Measurements from ENCODE around the gene PRKAG2. TPM values are rescaled to one million over a fixed set of nuclear protein-coding genes. Genes with fewer than 3 reads are reported as not detected.
A peak's percentile ranks its signal among the peaks of the same experiment; 100 is the strongest.

PRKAG2 gene
- total and polyA plus RNA-seq, 10 donors, result 15.8 to 50.9 (median 32.8) TPM

DNA sequence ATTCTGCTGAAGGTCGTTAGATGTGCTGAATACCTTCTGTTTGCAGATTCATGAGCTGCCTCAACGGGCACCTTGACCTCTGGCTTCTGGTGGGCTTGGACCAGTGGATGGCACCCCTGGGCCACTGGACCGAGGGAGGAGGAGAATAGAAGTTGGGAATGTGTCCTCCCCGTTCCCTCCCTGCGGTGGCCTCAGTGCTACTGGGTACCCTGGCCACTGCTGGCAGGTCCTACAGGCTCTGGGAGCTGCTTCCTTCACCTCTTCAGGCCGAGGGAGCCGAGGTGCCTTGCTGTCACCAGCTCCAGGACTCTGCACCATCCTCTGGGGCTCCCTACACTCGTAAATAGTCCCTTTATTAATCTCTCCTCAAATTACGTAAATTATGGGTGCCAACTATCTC is 47.1 kb upstream of the PRKAG2 start:
- no peaks in the 10 kb centered on the region for H3K36me3 ChIP-seq
- H3K9me3 ChIP-seq, result no peaks in the 10 kb centered on the region
- 83 to 96% (median 88%) methylated on average over 8 to 9 of the region's 9 CpGs for WGBS, 5 donors
- DNase-seq, result peak; percentile 75
- peak overlapping the region in 1 of 8 donors; percentile 33 for H3K4me3 ChIP-seq
- peaks cover 0 to 10% (median 0%) of the 10 kb centered on the region in 7 donors for H3K27me3 ChIP-seq (replicated peaks in 1 of 7)
- peak overlapping the region in 6 of 8 donors; percentile 6 to 88 (median 80) for H3K27ac ChIP-seq
- peaks cover 0 to 53% (median 20%) of the 10 kb centered on the region in 6 donors for H3K4me1 ChIP-seq
- intact Hi-C loops (cut with DNase I; ENCODE audit: low total_unique reads), result no loop called here
- no peak for TF ChIP-seq POLR2A (IDR thresholded peaks at IDR 0.05)
- TF ChIP-seq, protein P1, sequence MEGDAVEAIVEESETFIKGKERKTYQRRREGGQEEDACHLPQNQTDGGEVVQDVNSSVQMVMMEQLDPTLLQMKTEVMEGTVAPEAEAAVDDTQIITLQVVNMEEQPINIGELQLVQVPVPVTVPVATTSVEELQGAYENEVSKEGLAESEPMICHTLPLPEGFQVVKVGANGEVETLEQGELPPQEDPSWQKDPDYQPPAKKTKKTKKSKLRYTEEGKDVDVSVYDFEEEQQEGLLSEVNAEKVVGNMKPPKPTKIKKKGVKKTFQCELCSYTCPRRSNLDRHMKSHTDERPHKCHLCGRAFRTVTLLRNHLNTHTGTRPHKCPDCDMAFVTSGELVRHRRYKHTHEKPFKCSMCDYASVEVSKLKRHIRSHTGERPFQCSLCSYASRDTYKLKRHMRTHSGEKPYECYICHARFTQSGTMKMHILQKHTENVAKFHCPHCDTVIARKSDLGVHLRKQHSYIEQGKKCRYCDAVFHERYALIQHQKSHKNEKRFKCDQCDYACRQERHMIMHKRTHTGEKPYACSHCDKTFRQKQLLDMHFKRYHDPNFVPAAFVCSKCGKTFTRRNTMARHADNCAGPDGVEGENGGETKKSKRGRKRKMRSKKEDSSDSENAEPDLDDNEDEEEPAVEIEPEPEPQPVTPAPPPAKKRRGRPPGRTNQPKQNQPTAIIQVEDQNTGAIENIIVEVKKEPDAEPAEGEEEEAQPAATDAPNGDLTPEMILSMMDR (IDR thresholded peaks at IDR 0.05 in 8 of 11, conservative IDR thresholded peaks at IDR 0.05 in 3 of 11), result no peak
- no peak for TF ChIP-seq POLR2AphosphoS5 (IDR thresholded peaks at IDR 0.05)

DNA sequence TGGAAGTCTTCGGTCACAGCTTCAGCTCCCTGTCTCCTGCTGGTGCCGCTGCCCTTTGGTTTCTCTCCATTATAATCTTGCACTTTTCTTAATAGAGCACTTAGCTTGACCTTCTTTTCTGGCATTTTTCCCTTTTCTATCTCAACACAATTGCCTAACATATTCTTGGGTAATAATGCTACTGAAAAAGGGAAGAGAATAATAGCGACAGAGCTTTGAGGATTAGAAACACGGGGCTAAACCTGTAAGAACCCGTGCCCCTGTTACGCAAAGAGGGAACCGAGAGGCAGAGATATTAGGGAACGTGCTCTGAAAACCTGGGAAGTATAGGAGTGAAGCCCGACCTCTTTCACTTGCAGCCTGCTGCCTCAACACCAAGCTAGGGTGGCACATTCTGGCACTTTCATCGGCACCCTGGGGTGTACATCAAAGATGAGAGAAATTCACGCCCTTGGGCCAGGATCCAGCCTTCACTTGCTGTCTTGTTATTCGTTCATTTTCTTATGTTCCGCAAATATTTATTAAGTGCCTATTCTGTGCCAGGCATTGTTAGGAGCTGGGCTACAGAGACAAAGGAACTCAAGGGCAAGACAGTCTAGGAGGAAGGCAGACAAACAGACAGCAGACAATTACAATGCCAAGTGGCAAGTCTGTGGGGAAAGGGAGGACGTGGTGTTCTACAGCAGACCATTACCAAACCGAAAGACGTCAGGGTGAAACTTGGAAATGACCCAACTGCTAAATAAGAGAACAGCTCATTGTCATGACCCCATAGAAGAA is 46.4 kb upstream of the PRKAG2 start:
- 40 to 67% (median 52%) methylated on average over 16 of the region's 16 CpGs for WGBS, 5 donors
- Histone ChIP-seq H3K4me3 (peak overlapping the region in 1 of 8 donors; percentile 33), H3K27me3 (replicated peaks in 1 of 7) (peaks cover 0 to 15% (median 0%) of the 10 kb centered on the region in 7 donors), H3K4me1 (peaks cover 0 to 55% (median 20%) of the 10 kb centered on the region in 6 donors), H3K27ac (peak overlapping the region in 7 of 8 donors; percentile 54 to 88 (median 76)), H3K36me3 (no peaks in the 10 kb centered on the region), H3K9me3 (no peaks in the 10 kb centered on the region)
- TF ChIP-seq POLR2AphosphoS5 (IDR thresholded peaks at IDR 0.05), result peak in 2 of 3 donors; percentile 19 to 76
- no peak for TF ChIP-seq POLR2A (IDR thresholded peaks at IDR 0.05)
- TF ChIP-seq, protein P1 (IDR thresholded peaks at IDR 0.05 in 8 of 11, conservative IDR thresholded peaks at IDR 0.05 in 3 of 11), result no peak
- intact Hi-C loops (cut with DNase I; ENCODE audit: low total_unique reads), result no loop called here
- peak; percentile 72 for DNase-seq

DNA sequence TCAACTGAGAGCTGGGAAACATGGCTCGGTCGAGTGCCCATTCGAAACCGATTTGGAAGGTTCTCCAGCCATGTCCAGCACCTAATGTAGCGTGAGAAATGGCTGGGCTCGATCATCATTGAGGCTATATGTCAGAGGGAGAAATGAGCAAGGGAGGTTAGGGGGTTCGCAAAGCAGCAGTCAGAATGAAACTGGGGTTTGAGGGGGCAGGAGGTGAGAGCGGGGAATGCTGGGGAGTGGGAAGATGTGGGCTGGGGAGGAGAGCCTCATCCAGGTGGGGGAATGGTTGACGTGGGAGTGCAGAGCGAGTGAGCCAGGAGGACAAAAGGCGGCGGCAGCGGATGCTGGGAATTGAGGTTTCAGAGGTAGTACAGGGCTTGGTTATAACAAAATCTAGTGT is 44.5 kb upstream of the PRKAG2 start:
- Histone ChIP-seq H3K4me3 (no peak overlapping the region), H3K27ac (no peak overlapping the region), H3K36me3 (no peaks in the 10 kb centered on the region), H3K9me3 (no peaks in the 10 kb centered on the region), H3K4me1 (peaks cover 0 to 52% (median 19%) of the 10 kb centered on the region in 6 donors), H3K27me3 (replicated peaks in 1 of 7) (peaks cover 0 to 15% (median 0%) of the 10 kb centered on the region in 7 donors)
- WGBS, 5 donors, result 91 to 97% (median 92%) methylated on average over 13 of the region's 13 CpGs
- no peak for TF ChIP-seq POLR2A (IDR thresholded peaks at IDR 0.05)
- TF ChIP-seq, protein P1 (IDR thresholded peaks at IDR 0.05 in 8 of 11, conservative IDR thresholded peaks at IDR 0.05 in 3 of 11), result no peak
- no peak for TF ChIP-seq POLR2AphosphoS5 (IDR thresholded peaks at IDR 0.05)
- DNase-seq, result no peak
- intact Hi-C loops (cut with DNase I; ENCODE audit: low total_unique reads), result no loop called here

DNA sequence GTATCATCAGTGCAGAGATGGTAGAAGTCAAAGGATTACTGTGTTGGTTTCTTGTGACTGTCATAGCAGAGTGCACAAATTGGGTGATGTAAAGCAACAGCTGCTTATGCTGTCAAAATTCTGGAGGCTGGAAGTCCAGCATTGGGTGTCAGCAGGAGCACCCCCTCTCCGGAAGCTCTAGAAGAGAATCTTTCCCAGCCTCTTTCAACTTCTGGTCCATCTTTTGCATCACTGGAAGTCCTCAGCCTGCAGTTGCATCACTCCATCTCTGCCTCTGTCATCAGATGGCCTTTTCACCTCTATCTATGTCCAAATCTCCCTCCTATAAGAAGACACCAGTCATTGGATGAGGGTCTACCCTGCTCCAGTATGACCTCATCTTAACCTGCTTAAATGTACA is 43.6 kb upstream of the PRKAG2 start:
- Histone ChIP-seq H3K4me1 (peaks cover 0 to 42% (median 14%) of the 10 kb centered on the region in 6 donors), H3K4me3 (no peak overlapping the region), H3K9me3 (peaks cover 0 to under 1% (median 0%) of the 10 kb centered on the region in 8 donors), H3K36me3 (no peaks in the 10 kb centered on the region), H3K27me3 (replicated peaks in 1 of 7) (peaks cover 0 to 15% (median 0%) of the 10 kb centered on the region in 7 donors), H3K27ac (no peak overlapping the region)
- no peak for DNase-seq
- no peak for TF ChIP-seq POLR2AphosphoS5 (IDR thresholded peaks at IDR 0.05)
- TF ChIP-seq, protein P1 (IDR thresholded peaks at IDR 0.05 in 8 of 11, conservative IDR thresholded peaks at IDR 0.05 in 3 of 11), result no peak
- no peak for TF ChIP-seq POLR2A (IDR thresholded peaks at IDR 0.05)
- intact Hi-C loops (cut with DNase I; ENCODE audit: low total_unique reads), result no loop called here
- WGBS, 5 donors, result 80 to 95% (median 89%) methylated on average over 1 of the region's 1 CpG
